CD4-positive, alpha-beta T cell (primary cell): ENCODE measurements around the gene CAMTA1. TPM values are rescaled to one million over a fixed set of nuclear protein-coding genes. Genes with fewer than 3 reads are reported as not detected.

ENCODE experiments used
- ATAC-seq: fragments of 200-7000 bp; cut with Tn5 transposase; one replicate; pipeline ENCODE4 v1.10.0; 2022; ENCODE audit warnings: mild to moderate bottlenecking; ENCODE audit not compliant: poor library complexity
- CTCF ChIA-PET: fragments of 350-600 bp; sonication (Branson Sonifier 250); formaldehyde crosslinking; loops from one replicate; lab custom pipeline; 2021; ENCODE audit warnings: antibody characterized with exemption, inconsistent platforms; lab: Charles Lee
- POLR2A ChIA-PET: fragments of 350-600 bp; sonication (Branson Sonifier 250); formaldehyde crosslinking; loops from one replicate; lab custom pipeline; 2021; ENCODE audit warnings: antibody characterized with exemption, inconsistent platforms; lab: Charles Lee
- DNase-seq, 14 experiments: peaks; one replicate each; pipeline ENCODE4 v3.0.0-alpha.2; 2013 to 2020; ENCODE audit warnings: mixed read lengths in 2 of 14
- H3K27ac ChIP-seq, 2 donors: one replicate each; pipeline versions ENCODE4 v1.5.1 to v1.7.0; 2013; ENCODE audit warnings: low read length in 2 of 2, low read depth in 1 of 2, mild to moderate bottlenecking in 1 of 2
- H3K27me3 ChIP-seq, 2 experiments: 1 replicate in 1 of 2; 2 replicates in 1 of 2; pipeline versions ENCODE4 v1.6.1 to v1.7.0; 2013; ENCODE audit warnings: low read length in 2 of 2, control low read depth in 1 of 2, mild to moderate bottlenecking in 1 of 2, moderate library complexity in 1 of 2; ENCODE audit not compliant: insufficient read depth in 2 of 2, control insufficient read depth in 1 of 2
- H3K36me3 ChIP-seq: one replicate; pipeline ENCODE4 v1.6.1; 2013; ENCODE audit warnings: low read length, control low read depth; ENCODE audit not compliant: insufficient read depth
- H3K4me1 ChIP-seq: one replicate; pipeline ENCODE4 v1.6.1; 2013; ENCODE audit warnings: low read length, control low read depth; ENCODE audit not compliant: insufficient read depth
- H3K4me3 ChIP-seq: one replicate; pipeline ENCODE4 v1.5.1; 2013; ENCODE audit warnings: mild to moderate bottlenecking, low read length, moderate library complexity
- H3K9me3 ChIP-seq, 2 experiments: 1 replicate in 1 of 2; 2 replicates in 1 of 2; pipeline versions ENCODE4 v1.6.1 to v1.7.0; 2013; ENCODE audit warnings: low read length in 2 of 2, mild to moderate bottlenecking in 2 of 2, control low read depth in 1 of 2, moderate library complexity in 1 of 2; ENCODE audit not compliant: control insufficient read depth in 1 of 2, insufficient read depth in 1 of 2
- H3K27ac Mint-ChIP-seq: one replicate; pipeline ENCODE4 v1.8.0; 2020; ENCODE audit warnings: mixed read lengths
- H3K27me3 Mint-ChIP-seq: one replicate; pipeline ENCODE4 v1.8.0; 2021; ENCODE audit warnings: mixed read lengths
- H3K36me3 Mint-ChIP-seq: one replicate; pipeline ENCODE4 v1.8.0; 2021; ENCODE audit warnings: low read depth, mixed read lengths
- H3K4me1 Mint-ChIP-seq: one replicate; pipeline ENCODE4 v1.8.0; 2021; ENCODE audit warnings: low read depth, mixed read lengths
- H3K4me3 Mint-ChIP-seq: one replicate; pipeline ENCODE4 v1.8.0; 2020; ENCODE audit warnings: mild to moderate bottlenecking, mixed read lengths
- H3K9me3 Mint-ChIP-seq: one replicate; pipeline ENCODE4 v1.8.0; 2020; ENCODE audit warnings: mixed read lengths
- intact Hi-C, 2 experiments: fragments of 100-400 bp; cut with DNase I in 1 of 2; cut with micrococcal nuclease in 1 of 2; formaldehyde crosslinking; loops; one replicate each; pipeline versions ENCODE4 v1.15.1 to v1.9.0; 2023 to 2025; cut with DNase I, micrococcal nuclease
- total RNA-seq, 174 experiments: library from RNA in 2 of 174; stranded (reverse) in 2 of 174; gene quantifications; one replicate each; pipeline ENCODE4 v1.2.3 and lab custom pipeline; 2021 to 2026
- TF ChIP-seq, protein P1 (sequence below): fragments of 200-600 bp; IDR thresholded peaks from one replicate; pipeline ENCODE4 v1.8.0; 2022; ENCODE audit warnings: antibody characterized with exemption, mild to moderate bottlenecking

The CAMTA1 gene
- total RNA-seq, 2 experiments from 2014 or later, result 38.6 to 39.3 TPM

DNA sequence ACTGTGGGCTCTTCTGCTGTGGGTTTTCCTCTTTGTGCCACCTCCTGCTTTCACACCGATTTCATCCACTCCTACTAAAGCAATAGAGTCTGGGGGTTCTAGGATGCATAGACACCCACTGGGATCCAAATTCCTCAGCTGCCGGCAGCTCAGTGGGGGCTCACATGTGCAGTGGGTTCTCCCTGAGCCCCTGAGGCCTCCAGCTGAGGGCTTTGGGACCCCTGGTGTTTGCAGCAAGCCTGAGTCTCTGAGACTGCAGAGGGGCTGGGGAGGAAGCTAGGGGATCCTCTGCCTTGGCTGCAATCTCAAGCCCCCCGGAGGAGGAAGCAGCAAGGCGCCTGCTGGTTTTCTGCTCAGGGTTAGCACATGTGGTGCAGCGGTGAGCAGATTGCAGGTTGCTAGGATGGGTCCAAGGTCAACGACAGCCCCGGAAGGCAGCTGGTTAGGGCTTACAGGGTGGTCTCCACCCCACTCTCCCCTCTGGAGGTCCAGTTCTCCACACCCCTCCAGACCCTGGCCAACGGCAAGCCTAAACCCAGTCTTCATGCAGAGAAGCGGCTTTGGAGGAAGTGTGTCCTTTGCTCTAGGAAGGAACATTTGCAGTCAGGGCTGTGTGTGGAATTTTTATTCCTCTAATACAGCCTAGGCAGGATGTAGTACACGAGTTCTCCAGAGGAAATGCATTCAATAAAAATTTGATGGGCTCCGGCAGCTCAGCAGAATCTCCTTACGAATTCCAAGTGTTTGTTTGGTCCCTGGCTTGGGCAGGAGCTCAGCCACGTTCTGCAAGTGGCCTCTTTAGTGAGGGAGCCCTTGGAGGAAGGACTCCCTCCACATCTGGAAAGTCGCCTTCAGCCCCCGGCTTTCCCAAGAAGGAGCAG, 716.7 kb downstream of the CAMTA1 start:
- CTCF ChIA-PET, result no interaction called here
- POLR2A ChIA-PET, result no interaction called here
- ATAC-seq, result no peak

DNA sequence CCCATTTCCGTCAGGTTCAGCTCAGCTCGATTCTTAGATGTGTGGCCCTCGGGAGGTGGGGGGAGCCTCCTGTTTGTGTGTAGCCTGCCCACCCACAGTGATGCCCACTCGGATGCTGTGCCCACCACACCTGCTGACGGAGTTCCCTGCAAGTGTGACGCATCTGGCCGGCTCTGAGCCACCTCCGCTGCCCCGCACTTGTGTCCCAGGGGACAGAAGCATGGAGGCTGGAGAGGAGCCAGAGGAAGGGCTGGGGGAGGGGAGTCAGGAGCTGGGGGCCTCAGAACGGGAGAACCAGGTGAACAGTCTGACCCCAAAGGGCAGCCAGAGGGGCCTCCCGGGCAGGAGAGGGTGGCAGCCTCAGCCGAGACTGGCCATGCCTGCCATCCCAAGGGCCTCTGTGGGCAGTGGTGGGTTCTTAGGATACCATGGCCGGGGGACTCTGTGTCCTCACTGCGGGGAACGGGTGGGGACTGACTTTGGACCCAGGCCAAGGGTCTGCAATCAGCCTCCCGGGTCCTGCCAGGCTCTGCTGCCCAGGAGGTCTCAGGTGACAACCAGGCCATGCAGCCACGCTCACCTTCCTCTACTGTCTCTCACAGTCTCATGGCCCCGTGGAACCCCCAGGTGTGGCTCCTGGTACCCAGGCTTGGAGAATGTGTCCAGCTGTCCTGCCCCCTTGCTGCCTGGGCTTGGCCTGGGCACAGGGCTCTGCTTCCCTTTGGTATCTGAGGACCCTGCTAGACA, 718.6 kb downstream of the CAMTA1 start:
- ChIA-PET POLR2A (no interaction called here), CTCF (no interaction called here)
- H3K4me3 Mint-ChIP-seq, result no peak overlapping the region
- TF ChIP-seq, protein P1, sequence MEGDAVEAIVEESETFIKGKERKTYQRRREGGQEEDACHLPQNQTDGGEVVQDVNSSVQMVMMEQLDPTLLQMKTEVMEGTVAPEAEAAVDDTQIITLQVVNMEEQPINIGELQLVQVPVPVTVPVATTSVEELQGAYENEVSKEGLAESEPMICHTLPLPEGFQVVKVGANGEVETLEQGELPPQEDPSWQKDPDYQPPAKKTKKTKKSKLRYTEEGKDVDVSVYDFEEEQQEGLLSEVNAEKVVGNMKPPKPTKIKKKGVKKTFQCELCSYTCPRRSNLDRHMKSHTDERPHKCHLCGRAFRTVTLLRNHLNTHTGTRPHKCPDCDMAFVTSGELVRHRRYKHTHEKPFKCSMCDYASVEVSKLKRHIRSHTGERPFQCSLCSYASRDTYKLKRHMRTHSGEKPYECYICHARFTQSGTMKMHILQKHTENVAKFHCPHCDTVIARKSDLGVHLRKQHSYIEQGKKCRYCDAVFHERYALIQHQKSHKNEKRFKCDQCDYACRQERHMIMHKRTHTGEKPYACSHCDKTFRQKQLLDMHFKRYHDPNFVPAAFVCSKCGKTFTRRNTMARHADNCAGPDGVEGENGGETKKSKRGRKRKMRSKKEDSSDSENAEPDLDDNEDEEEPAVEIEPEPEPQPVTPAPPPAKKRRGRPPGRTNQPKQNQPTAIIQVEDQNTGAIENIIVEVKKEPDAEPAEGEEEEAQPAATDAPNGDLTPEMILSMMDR, result no peak
- H3K9me3 Mint-ChIP-seq, result no peaks in the 10 kb centered on the region
- H3K27ac Mint-ChIP-seq, result no peak overlapping the region
- no peak for ATAC-seq
- no peak overlapping the region for H3K4me3 ChIP-seq
- intact Hi-C loops, result no loop called here
- H3K4me1 Mint-ChIP-seq, result no peaks in the 10 kb centered on the region
- peaks cover 0 to 2% of the 10 kb centered on the region in 2 experiments for H3K27me3 ChIP-seq
- H3K36me3 Mint-ChIP-seq, result no peaks in the 10 kb centered on the region
- H3K27ac ChIP-seq, result no peak overlapping the region
- no peaks in the 10 kb centered on the region for H3K36me3 ChIP-seq
- H3K27me3 Mint-ChIP-seq, result no peaks in the 10 kb centered on the region
- no peak for DNase-seq
- no peaks in the 10 kb centered on the region for H3K4me1 ChIP-seq
- H3K9me3 ChIP-seq, result peaks cover 0 to 32% of the 10 kb centered on the region in 2 experiments

More for the DNA sequence above, 716.7 kb downstream of the CAMTA1 start:
- Histone ChIP-seq H3K4me1 (no peaks in the 10 kb centered on the region), H3K4me3 (no peak overlapping the region), H3K9me3 (peaks cover 0 to 34% of the 10 kb centered on the region in 2 experiments), H3K27me3 (no peaks in the 10 kb centered on the region), H3K27ac (no peak overlapping the region), H3K36me3 (no peaks in the 10 kb centered on the region)
- H3K36me3 Mint-ChIP-seq, result no peaks in the 10 kb centered on the region
- H3K27ac Mint-ChIP-seq, result no peak overlapping the region
- no peaks in the 10 kb centered on the region for H3K9me3 Mint-ChIP-seq
- H3K4me1 Mint-ChIP-seq, result no peaks in the 10 kb centered on the region
- no peak for DNase-seq
- intact Hi-C loops, result no loop called here
- no peak overlapping the region for H3K4me3 Mint-ChIP-seq
- H3K27me3 Mint-ChIP-seq, result no peaks in the 10 kb centered on the region
- TF ChIP-seq, protein P1, result no peak

GRCh38 chr1:7504438-7504720, 719.1 kb downstream of the CAMTA1 start:
- TF ChIP-seq, protein P1, result no peak
- Histone ChIP-seq H3K9me3 (peaks cover 0 to 32% of the 10 kb centered on the region in 2 experiments), H3K27me3 (peaks cover 0 to 2% of the 10 kb centered on the region in 2 experiments), H3K4me1 (no peaks in the 10 kb centered on the region), H3K36me3 (no peaks in the 10 kb centered on the region), H3K4me3 (no peak overlapping the region), H3K27ac (no peak overlapping the region)
- H3K36me3 Mint-ChIP-seq, result no peaks in the 10 kb centered on the region
- ATAC-seq, result no peak
- intact Hi-C loops, result no loop called here
- H3K27me3 Mint-ChIP-seq, result no peaks in the 10 kb centered on the region
- no peak overlapping the region for H3K27ac Mint-ChIP-seq
- no peaks in the 10 kb centered on the region for H3K4me1 Mint-ChIP-seq
- POLR2A ChIA-PET, result no interaction called here
- CTCF ChIA-PET, result no interaction called here
- H3K4me3 Mint-ChIP-seq, result no peak overlapping the region
- H3K9me3 Mint-ChIP-seq, result no peaks in the 10 kb centered on the region
- no peak for DNase-seq
